ENCODE measurements around the gene HAND1. TPM values are rescaled to one million over a fixed set of nuclear protein-coding genes. Genes with fewer than 3 reads are reported as not detected.

Gene HAND1
- not detected for total RNA-seq
- long read RNA-seq, result 0 reads

- H3K36me3 ChIP-seq, result no peaks in the 10 kb centered on the region
- H3K4me3 ChIP-seq, result peak within 1 kb of the TSS; percentile 21
- ATAC-seq, result peak; percentile 50
- no peak within 1 kb of the TSS for H3K27ac ChIP-seq
- DNase-seq, result peak; percentile 69
- TF ChIP-seq, protein P1, sequence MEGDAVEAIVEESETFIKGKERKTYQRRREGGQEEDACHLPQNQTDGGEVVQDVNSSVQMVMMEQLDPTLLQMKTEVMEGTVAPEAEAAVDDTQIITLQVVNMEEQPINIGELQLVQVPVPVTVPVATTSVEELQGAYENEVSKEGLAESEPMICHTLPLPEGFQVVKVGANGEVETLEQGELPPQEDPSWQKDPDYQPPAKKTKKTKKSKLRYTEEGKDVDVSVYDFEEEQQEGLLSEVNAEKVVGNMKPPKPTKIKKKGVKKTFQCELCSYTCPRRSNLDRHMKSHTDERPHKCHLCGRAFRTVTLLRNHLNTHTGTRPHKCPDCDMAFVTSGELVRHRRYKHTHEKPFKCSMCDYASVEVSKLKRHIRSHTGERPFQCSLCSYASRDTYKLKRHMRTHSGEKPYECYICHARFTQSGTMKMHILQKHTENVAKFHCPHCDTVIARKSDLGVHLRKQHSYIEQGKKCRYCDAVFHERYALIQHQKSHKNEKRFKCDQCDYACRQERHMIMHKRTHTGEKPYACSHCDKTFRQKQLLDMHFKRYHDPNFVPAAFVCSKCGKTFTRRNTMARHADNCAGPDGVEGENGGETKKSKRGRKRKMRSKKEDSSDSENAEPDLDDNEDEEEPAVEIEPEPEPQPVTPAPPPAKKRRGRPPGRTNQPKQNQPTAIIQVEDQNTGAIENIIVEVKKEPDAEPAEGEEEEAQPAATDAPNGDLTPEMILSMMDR (IDR thresholded peaks at IDR 0.05), result no peak
- peaks cover 54% of the 10 kb centered on the region for H3K4me1 ChIP-seq
- intact Hi-C loops (cut with DNase I), result no loop called here
- H3K27me3 ChIP-seq, result peaks cover 100% of the 10 kb centered on the region
- no peaks in the 10 kb centered on the region for H3K9me3 ChIP-seq
Measured at GRCh38 chr5:154478224-154478565, at the start of gene HAND1. TSS of gene HAND1 (minus strand) at chr5:154478227. CDS start at chr5:154478008, 219 bp downstream.

DNA sequence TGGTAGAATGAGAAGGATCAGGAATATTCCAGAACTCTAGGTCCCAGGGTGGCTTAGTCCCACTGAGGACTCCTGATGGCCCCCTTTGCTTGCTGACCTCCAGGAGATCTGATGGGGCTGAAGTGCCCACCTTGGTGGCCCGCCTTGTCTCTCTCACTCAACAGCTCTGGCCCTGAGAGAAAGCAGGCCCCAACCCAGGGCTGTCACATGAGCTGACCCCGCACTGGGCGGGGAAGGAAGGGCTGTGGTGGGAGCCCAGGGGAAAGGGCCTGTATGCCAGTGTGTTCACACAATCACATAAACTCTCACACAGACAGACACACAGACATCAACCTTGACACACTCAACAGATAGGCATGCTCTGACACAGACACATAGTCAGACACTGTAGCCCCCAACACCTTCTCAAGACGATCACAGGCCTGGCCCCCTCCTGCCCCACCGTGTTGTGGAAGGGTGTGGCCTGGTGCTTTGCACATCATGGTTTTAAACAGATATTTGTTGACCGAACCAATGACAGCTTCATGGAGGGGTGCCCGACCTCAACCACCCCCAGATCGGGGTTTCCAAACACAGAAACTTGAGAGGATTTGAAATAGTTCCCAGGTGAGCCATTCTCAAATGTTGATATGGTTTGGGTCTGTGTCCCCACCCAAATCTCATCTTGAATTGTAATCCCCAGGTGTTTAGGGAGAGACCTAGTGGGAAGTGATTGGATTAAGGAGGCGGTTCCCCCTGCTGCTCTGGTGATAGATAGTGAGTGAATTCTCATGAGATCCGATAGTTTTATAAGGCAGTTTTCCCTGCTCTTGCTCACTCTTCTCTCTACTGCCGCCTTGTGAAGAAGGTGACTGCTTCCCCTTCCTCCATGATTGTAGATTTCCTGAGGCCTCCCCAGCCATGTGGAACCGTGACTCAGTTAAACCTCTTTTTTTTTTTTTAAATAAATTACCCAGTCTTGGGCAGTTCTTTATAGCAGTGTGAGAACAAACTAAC, 48.5 kb upstream of the HAND1 start:
- TF ChIP-seq, protein P1 (IDR thresholded peaks at IDR 0.05), result no peak
- Histone ChIP-seq H3K27me3 (peaks cover 6% of the 10 kb centered on the region), H3K9me3 (no peaks in the 10 kb centered on the region), H3K4me1 (no peaks in the 10 kb centered on the region), H3K36me3 (no peaks in the 10 kb centered on the region), H3K27ac (no peak overlapping the region), H3K4me3 (no peak overlapping the region)
- intact Hi-C loops (cut with DNase I), result no loop called here
- ATAC-seq (no peak), DNase-seq (peak; percentile 33)

DNA sequence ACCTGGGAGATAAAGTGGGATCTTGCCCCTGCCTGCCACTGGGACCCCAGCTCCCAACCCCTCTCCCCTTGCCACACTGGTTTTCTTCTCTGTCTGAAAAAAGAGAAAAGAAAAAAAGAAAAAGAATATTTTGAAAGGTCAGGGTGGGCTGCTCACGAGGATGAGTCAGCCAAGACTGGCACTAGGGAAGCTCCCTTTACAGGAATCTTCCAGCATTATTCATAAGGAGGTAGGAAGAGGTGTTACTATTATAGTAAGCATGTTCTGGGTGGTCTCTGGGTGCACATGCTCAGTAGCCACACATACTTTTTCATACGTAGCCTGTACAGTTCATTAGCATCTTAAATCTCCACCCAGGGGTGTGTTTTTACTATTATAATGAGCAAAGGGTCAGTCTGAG, 46.8 kb upstream of the HAND1 start:
- intact Hi-C loops (cut with DNase I), result no loop called here
- DNase-seq (no peak), ATAC-seq (no peak)
- peaks cover 3% of the 10 kb centered on the region for H3K4me1 ChIP-seq
- no peaks in the 10 kb centered on the region for H3K36me3 ChIP-seq
- no peaks in the 10 kb centered on the region for H3K9me3 ChIP-seq
- peaks cover 16% of the 10 kb centered on the region for H3K27me3 ChIP-seq
- TF ChIP-seq, protein P1 (IDR thresholded peaks at IDR 0.05), result no peak
- no peak overlapping the region for H3K4me3 ChIP-seq
- no peak overlapping the region for H3K27ac ChIP-seq

GRCh38 chr5:154524181-154524580, 46.2 kb upstream of the HAND1 start:
- Histone ChIP-seq H3K4me1 (peaks cover 3% of the 10 kb centered on the region), H3K27me3 (peaks cover 16% of the 10 kb centered on the region), H3K9me3 (no peaks in the 10 kb centered on the region), H3K4me3 (no peak overlapping the region), H3K27ac (no peak overlapping the region), H3K36me3 (no peaks in the 10 kb centered on the region)
- no peak for ATAC-seq
- TF ChIP-seq, protein P1 (IDR thresholded peaks at IDR 0.05), result no peak
- intact Hi-C loops (cut with DNase I), result no loop called here
- DNase-seq, result peak; percentile 11

DNA sequence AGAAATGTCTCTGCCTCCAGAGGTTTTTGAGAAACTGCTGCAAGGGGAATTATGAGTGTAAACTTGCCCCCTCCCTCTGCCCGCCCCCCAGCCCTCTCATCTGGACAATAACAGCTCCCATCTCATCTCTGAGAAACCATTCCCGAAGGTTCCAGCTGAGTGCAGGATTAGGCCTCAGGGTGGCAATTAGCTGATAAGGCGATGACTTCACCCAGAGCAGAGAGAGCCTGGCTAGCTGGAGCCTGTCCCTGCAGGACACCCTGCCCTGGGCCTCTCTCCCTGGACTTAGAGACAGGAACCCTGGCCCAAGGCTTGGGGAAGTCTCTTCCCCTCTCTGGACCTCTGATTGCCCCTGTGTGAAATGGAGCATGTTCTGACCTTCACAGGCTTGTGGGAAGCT, 45.7 kb upstream of the HAND1 start:
- H3K27ac ChIP-seq, result no peak overlapping the region
- no peaks in the 10 kb centered on the region for H3K9me3 ChIP-seq
- H3K27me3 ChIP-seq, result peaks cover 16% of the 10 kb centered on the region
- no peak overlapping the region for H3K4me3 ChIP-seq
- ATAC-seq (peak; percentile 29), DNase-seq (peak; percentile 55)
- TF ChIP-seq, protein P1 (IDR thresholded peaks at IDR 0.05), result no peak
- H3K4me1 ChIP-seq, result peaks cover 3% of the 10 kb centered on the region
- no peaks in the 10 kb centered on the region for H3K36me3 ChIP-seq
- intact Hi-C loops (cut with DNase I), result no loop called here
